Upper lobe of left lung (tissue), 6 donors: Measurements from ENCODE around the gene NKAIN2. TPM values are rescaled to one million over a fixed set of nuclear protein-coding genes. Genes with fewer than 3 reads are reported as not detected.

Source experiments
- ATAC-seq, 2 donors: fragments of 200-7000 bp; cut with Tn5 transposase; one replicate each; pipeline ENCODE4 v1.9.1; 2022; ENCODE audit warnings: mild to moderate bottlenecking in 2 of 2, moderate library complexity in 2 of 2; ENCODE audit not compliant: low FRiP score in 2 of 2
- DNase-seq, 2 donors: peaks; one replicate each; pipeline ENCODE4 v3.0.0-alpha.2; 2019 to 2020
- H3K27ac ChIP-seq, 4 donors: fragments of 200-600 bp; sonication (generic); one replicate each; pipeline ENCODE4 v1.5.1; 2016 to 2019
- H3K27me3 ChIP-seq, 4 donors: fragments of 200-600 bp; sonication (generic); one replicate each; pipeline ENCODE4 v1.5.1; 2017 to 2019
- H3K36me3 ChIP-seq, 4 donors: fragments of 200-600 bp; sonication (generic); one replicate each; pipeline ENCODE4 v1.5.1; 2016 to 2019
- H3K4me1 ChIP-seq, 4 donors: fragments of 200-600 bp; sonication (generic); one replicate each; pipeline ENCODE4 v1.5.1; 2018 to 2019
- H3K4me3 ChIP-seq, 4 donors: fragments of 200-600 bp; sonication (generic); one replicate each; pipeline ENCODE4 v1.5.1; 2017 to 2019; ENCODE audit warnings: mild to moderate bottlenecking in 2 of 4, moderate library complexity in 1 of 4
- H3K9me3 ChIP-seq, 4 donors: fragments of 200-600 bp; sonication (generic); one replicate each; pipeline ENCODE4 v1.5.1; 2018 to 2019
- CTCF ChIP-seq, 6 experiments: fragments of 450-650 bp in 4 of 6; fragments of 200-600 bp in 2 of 6; sonication (generic) in 2 of 6; IDR thresholded peaks; one replicate each; pipeline ENCODE4 v1.5.1; 2016 to 2019; ENCODE audit warnings: antibody characterized with exemption in 6 of 6
- EP300 ChIP-seq, 4 donors: sonication (generic); formaldehyde crosslinking; IDR thresholded peaks; one replicate each; pipeline ENCODE4 v1.5.1; 2017; ENCODE audit warnings: antibody characterized with exemption in 4 of 4, control low read depth in 2 of 4
- POLR2A ChIP-seq, 4 donors: fragments of 450-650 bp; IDR thresholded peaks; one replicate each; pipeline ENCODE4 v1.5.1; 2016 to 2017; ENCODE audit warnings: antibody characterized with exemption in 4 of 4, mild to moderate bottlenecking in 2 of 4
- POLR2AphosphoS5 ChIP-seq, 2 donors: sonication (generic); formaldehyde crosslinking; IDR thresholded peaks; one replicate each; pipeline ENCODE4 v1.5.1; 2017; ENCODE audit warnings: antibody characterized with exemption in 2 of 2
- WGBS, 2 donors: methylation state at CpG; one replicate each; pipeline ENCODE4 v1.1.5; 2017 to 2018; 5-methylcytosine and 5-hydroxymethylcytosine counted together
- total RNA-seq, 6 donors: library from RNA; depleted of rRNA in 4 of 6; stranded (reverse); fragments of >200 nt in 4 of 6; gene quantifications; one replicate each; pipeline versions ENCODE4 v1.1.0 to v1.2.1, GENCODE V29; 2016 to 2021
- donor health status: DM: no; HTN: no; CAD: no; lungs with moderate emphysema.
- donor health status: DM: no; HTN: yes; CAD: no; lungs with severe emphysema.

The NKAIN2 gene
- total RNA-seq, 6 donors from 2014 or later = 0.13 to 0.20 TPM; not detected in 4

GRCh38 chr6:123898665-123899064 is 95.0 kb downstream of the NKAIN2 start:
- H3K4me1 ChIP-seq = no peaks in the 10 kb centered on the region
- H3K36me3 ChIP-seq = no peaks in the 10 kb centered on the region
- no peak for DNase-seq
- 50 to 56% methylated on average over 1 of the region's 1 CpG for WGBS, 2 donors
- no peaks in the 10 kb centered on the region for H3K9me3 ChIP-seq
- no peaks in the 10 kb centered on the region for H3K27me3 ChIP-seq
- no peak for TF ChIP-seq POLR2AphosphoS5 (IDR thresholded peaks at IDR 0.05)
- no peak for TF ChIP-seq EP300 (IDR thresholded peaks at IDR 0.05)
- TF ChIP-seq CTCF (IDR thresholded peaks at IDR 0.05) = no peak
- no peak for TF ChIP-seq POLR2A (IDR thresholded peaks at IDR 0.05)
- H3K4me3 ChIP-seq = no peak overlapping the region
- H3K27ac ChIP-seq = no peak overlapping the region
- ATAC-seq = no peak

- DNase-seq = no peak
- Histone ChIP-seq H3K4me3 (no peak overlapping the region), H3K36me3 (no peaks in the 10 kb centered on the region), H3K27ac (no peak overlapping the region), H3K4me1 (no peaks in the 10 kb centered on the region), H3K9me3 (no peaks in the 10 kb centered on the region), H3K27me3 (no peaks in the 10 kb centered on the region)
- 87 to 98% methylated on average over 4 to 6 of the region's 6 CpGs for WGBS, 2 donors
- ATAC-seq = no peak
- TF ChIP-seq POLR2A (IDR thresholded peaks at IDR 0.05) (no peak), EP300 (IDR thresholded peaks at IDR 0.05) (no peak), POLR2AphosphoS5 (IDR thresholded peaks at IDR 0.05) (no peak), CTCF (IDR thresholded peaks at IDR 0.05) (no peak)
These were observed 96.1 kb downstream of the NKAIN2 start for GRCh38 chr6:123899745-123900144.

GRCh38 chr6:123901436-123901835 is 97.8 kb downstream of the NKAIN2 start:
- Histone ChIP-seq H3K36me3 (no peaks in the 10 kb centered on the region), H3K27me3 (no peaks in the 10 kb centered on the region), H3K27ac (no peak overlapping the region), H3K4me1 (no peaks in the 10 kb centered on the region), H3K9me3 (no peaks in the 10 kb centered on the region), H3K4me3 (no peak overlapping the region)
- no peak for ATAC-seq
- DNase-seq = no peak
- 52 to 58% methylated on average over 2 of the region's 2 CpGs for WGBS, 2 donors
- TF ChIP-seq POLR2AphosphoS5 (IDR thresholded peaks at IDR 0.05) (no peak), POLR2A (IDR thresholded peaks at IDR 0.05) (no peak), EP300 (IDR thresholded peaks at IDR 0.05) (no peak), CTCF (IDR thresholded peaks at IDR 0.05) (no peak)

GRCh38 chr6:123902738-123903313 is 99.2 kb downstream of the NKAIN2 start:
- 80 to 89% methylated on average over 6 of the region's 6 CpGs for WGBS, 2 donors
- TF ChIP-seq POLR2A (IDR thresholded peaks at IDR 0.05) = no peak
- no peak for TF ChIP-seq CTCF (IDR thresholded peaks at IDR 0.05)
- no peak for TF ChIP-seq POLR2AphosphoS5 (IDR thresholded peaks at IDR 0.05)
- TF ChIP-seq EP300 (IDR thresholded peaks at IDR 0.05) = no peak
- ATAC-seq = no peak

GRCh38 chr6:123904228-123904627 is 100.6 kb downstream of the NKAIN2 start:
- H3K9me3 ChIP-seq = no peaks in the 10 kb centered on the region
- no peak overlapping the region for H3K27ac ChIP-seq
- no peak for TF ChIP-seq POLR2AphosphoS5 (IDR thresholded peaks at IDR 0.05)
- no peak for TF ChIP-seq POLR2A (IDR thresholded peaks at IDR 0.05)
- no peak for TF ChIP-seq EP300 (IDR thresholded peaks at IDR 0.05)
- TF ChIP-seq CTCF (IDR thresholded peaks at IDR 0.05) = no peak
- no peak overlapping the region for H3K4me3 ChIP-seq
- DNase-seq = no peak
- H3K36me3 ChIP-seq = no peaks in the 10 kb centered on the region
- no peaks in the 10 kb centered on the region for H3K27me3 ChIP-seq
- no peaks in the 10 kb centered on the region for H3K4me1 ChIP-seq
- ATAC-seq = no peak
- WGBS, 2 donors = 69 to 70% methylated on average over 2 of the region's 2 CpGs

More at GRCh38 chr6:123902738-123903313, 99.2 kb downstream of the NKAIN2 start:
- no peaks in the 10 kb centered on the region for H3K36me3 ChIP-seq
- H3K27me3 ChIP-seq = no peaks in the 10 kb centered on the region
- no peaks in the 10 kb centered on the region for H3K4me1 ChIP-seq
- H3K9me3 ChIP-seq = no peaks in the 10 kb centered on the region
- DNase-seq = no peak
- H3K4me3 ChIP-seq = no peak overlapping the region
- no peak overlapping the region for H3K27ac ChIP-seq
